ENCODE measurements around the gene TP53AIP1.

Gene TP53AIP1

GRCh38 chr11:128927108-128927461 is 15.6 kb downstream of the TP53AIP1 start:
- TF ChIP-seq, protein P1, sequence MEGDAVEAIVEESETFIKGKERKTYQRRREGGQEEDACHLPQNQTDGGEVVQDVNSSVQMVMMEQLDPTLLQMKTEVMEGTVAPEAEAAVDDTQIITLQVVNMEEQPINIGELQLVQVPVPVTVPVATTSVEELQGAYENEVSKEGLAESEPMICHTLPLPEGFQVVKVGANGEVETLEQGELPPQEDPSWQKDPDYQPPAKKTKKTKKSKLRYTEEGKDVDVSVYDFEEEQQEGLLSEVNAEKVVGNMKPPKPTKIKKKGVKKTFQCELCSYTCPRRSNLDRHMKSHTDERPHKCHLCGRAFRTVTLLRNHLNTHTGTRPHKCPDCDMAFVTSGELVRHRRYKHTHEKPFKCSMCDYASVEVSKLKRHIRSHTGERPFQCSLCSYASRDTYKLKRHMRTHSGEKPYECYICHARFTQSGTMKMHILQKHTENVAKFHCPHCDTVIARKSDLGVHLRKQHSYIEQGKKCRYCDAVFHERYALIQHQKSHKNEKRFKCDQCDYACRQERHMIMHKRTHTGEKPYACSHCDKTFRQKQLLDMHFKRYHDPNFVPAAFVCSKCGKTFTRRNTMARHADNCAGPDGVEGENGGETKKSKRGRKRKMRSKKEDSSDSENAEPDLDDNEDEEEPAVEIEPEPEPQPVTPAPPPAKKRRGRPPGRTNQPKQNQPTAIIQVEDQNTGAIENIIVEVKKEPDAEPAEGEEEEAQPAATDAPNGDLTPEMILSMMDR (conservative IDR thresholded peaks at IDR 0.05; ENCODE audit: low read depth, low read length) = no peak
- DNase-seq (ENCODE audit: low read depth) = no peak
- H3K4me3 ChIP-seq (ENCODE audit: low read depth, low read length) = no peak overlapping the region

DNA sequence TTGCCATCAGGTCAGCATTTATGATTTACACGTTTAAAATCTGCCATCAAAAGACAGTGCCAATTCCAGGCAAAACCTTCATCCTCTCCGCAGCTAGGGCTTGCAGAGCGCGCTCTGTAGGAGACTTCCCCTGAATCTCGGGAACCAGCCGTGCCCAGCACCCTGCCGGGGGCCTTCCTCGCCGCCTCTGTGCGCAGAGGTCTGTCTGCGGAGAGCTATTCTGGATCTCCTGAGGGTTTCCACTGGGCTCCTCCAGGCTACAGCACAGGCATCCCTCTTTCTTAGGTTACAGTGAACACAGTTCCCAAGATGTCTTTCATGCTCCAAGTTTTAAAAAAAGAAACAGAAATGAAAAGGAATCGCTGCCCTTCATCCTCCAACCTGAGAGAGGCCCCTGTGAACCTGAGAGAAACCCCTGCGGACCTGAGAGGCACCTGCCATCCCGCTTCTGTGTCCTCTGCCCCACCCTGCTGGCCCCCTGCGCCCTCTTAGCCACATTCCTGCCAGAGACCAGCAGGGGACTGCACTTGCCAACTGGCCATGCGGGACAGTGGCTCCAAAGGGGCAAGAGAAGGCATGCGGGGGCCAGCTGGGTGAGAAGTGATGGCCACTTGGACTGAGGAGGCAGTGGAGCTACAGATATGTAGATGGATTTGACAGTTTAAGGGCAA is 16.1 kb downstream of the TP53AIP1 start:
- no peak for DNase-seq (ENCODE audit: low read depth)
- H3K4me3 ChIP-seq (ENCODE audit: low read depth, low read length) = no peak overlapping the region
- TF ChIP-seq, protein P1 (conservative IDR thresholded peaks at IDR 0.05; ENCODE audit: low read depth, low read length) = no peak

GRCh38 chr11:128926000-128926399 is 16.7 kb downstream of the TP53AIP1 start:
- TF ChIP-seq, protein P1 (conservative IDR thresholded peaks at IDR 0.05; ENCODE audit: low read depth, low read length) = no peak
- DNase-seq (ENCODE audit: low read depth) = no peak
- H3K4me3 ChIP-seq (ENCODE audit: low read depth, low read length) = no peak overlapping the region

- H3K4me3 ChIP-seq (ENCODE audit: low read depth, low read length) = no peak overlapping the region
- TF ChIP-seq, protein P1 (conservative IDR thresholded peaks at IDR 0.05; ENCODE audit: low read depth, low read length) = no peak
- no peak for DNase-seq (ENCODE audit: low read depth)
Observed at GRCh38 chr11:128925250-128925600, 17.4 kb downstream of the TP53AIP1 start.

GRCh38 chr11:128924510-128925249 is 18.0 kb downstream of the TP53AIP1 start:
- TF ChIP-seq, protein P1 (conservative IDR thresholded peaks at IDR 0.05; ENCODE audit: low read depth, low read length) = no peak
- DNase-seq (ENCODE audit: low read depth) = no peak
- H3K4me3 ChIP-seq (ENCODE audit: low read depth, low read length) = no peak overlapping the region

- no peak overlapping the region for H3K4me3 ChIP-seq (ENCODE audit: low read depth, low read length)
- DNase-seq (ENCODE audit: low read depth) = no peak
- TF ChIP-seq, protein P1 (conservative IDR thresholded peaks at IDR 0.05; ENCODE audit: low read depth, low read length) = no peak
Observed at GRCh38 chr11:128924104-128924503, 18.6 kb downstream of the TP53AIP1 start.

DNA sequence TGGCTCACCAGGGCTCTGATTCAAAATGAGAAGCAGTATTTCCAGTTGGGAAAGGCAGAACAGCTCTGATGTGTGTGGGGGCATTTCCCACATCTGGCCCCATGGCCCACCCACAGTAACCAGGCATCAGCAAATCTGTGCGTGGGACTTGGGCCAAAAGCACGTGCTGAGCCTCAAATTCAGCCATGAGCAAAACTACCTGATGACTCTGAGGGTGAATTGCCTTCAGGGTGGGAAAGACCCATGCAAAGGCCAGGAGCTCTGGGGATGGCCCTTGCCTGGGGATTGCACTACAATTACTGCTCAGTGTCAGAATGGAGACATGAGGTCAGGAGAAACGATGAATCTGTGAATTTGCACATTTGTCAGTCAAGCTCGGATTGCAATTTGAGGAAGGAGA is 20.9 kb downstream of the TP53AIP1 start:
- TF ChIP-seq, protein P1 (conservative IDR thresholded peaks at IDR 0.05; ENCODE audit: low read depth, low read length) = no peak
- H3K4me3 ChIP-seq (ENCODE audit: low read depth, low read length) = no peak overlapping the region
- no peak for DNase-seq (ENCODE audit: low read depth)
